Inflammatory macrophage (primary cell): ENCODE measurements around the gene IQCH.
A peak's percentile ranks its signal among the peaks of the same experiment; 100 is the strongest.
"Not testable (repeated sequence)": the region's sequence is repeated elsewhere in the genome, so short reads cannot be mapped to it uniquely, and the experiment has no call there.

Experiments used
- DNase-seq, 2 donors: peaks; one replicate each; pipeline ENCODE4 v3.0.0-alpha.2; 2020 to 2022

The IQCH gene

GRCh38 chr15:67453703-67454102, 199.1 kb downstream of the IQCH start:
- DNase-seq, result not testable (repeated sequence)

DNA sequence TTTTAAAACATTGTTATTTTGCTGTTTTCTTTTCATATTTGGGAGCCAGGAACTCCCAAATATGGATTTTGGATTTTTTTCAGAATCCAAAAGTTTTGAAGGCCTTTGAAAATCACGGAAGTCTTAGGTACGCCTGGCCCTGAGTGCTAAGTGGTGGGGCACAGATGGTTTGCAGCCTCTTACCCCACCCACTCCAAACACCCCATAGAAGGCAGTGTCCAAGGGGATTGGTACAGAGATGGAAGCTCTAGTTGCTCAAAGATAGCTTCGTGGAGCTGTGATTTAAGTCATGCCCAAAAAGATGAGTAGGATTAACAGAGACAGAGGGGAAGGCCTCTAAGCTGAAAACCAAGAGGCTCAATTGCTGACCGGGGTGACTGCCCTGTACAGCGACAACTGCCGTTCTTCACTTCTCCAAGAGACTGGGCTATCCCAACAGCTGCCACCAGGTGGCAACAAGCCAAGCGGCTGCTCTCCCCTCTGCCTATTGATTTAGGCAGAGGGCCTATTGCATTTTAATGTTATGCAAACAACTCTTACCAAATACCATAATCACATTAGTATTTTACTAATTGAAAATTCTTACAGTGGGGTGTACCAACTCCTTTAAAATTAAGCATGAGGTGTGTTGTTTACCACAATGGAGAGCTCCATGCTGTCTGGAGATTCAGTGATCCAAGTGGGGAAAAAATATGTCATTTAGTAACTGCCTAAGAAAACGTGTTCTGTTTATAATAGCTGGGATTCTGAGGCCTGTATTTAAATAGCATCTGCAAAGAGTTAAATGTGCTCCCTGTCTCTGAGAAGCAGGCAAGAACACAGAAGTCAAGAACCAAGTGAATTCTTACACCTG, 202.3 kb downstream of the IQCH start:
- DNase-seq, result peak; percentile 83 to 84

GRCh38 chr15:67458331-67459029, 203.9 kb downstream of the IQCH start:
- DNase-seq, result no peak

DNA sequence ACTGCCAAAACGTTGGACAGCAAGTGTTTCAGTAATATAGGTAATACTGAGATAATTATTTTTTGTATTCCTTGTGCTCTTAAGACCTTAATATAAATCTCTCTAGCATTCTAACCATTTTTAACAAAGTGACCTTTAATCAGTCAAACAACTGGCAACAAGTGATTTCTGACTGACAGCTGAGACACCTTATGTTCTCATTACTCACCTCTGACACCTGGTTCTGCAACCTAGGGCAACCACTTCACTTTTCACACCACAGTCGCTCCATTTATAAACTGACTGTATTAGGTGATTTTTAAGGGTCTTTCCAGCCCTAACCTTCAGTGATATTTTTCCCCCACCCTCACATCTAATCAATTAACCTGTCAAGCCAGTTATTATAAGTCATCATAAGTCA, 205.9 kb downstream of the IQCH start:
- no peak for DNase-seq

DNA sequence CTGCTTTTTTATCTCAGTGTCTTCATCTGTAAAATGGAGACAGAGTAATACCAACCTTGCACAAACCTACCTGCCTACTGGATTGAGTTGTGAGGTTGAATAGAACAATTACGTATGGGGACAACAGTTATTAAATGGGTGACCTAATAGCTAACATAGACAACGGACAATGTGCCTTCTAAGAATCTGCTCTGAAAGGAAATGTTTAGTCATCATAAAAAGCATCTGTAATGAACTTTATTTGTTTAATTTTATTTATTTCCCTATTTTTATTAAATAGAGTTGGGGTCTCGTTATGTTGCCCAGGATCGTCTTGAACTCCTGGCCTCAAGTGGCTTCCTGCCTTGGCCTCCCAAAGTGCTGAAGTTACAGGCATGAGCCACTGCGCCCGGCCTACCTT, 207.1 kb downstream of the IQCH start:
- no peak for DNase-seq

- DNase-seq, result no peak
Observed at GRCh38 chr15:67462875-67463274, 208.3 kb downstream of the IQCH start.

DNA sequence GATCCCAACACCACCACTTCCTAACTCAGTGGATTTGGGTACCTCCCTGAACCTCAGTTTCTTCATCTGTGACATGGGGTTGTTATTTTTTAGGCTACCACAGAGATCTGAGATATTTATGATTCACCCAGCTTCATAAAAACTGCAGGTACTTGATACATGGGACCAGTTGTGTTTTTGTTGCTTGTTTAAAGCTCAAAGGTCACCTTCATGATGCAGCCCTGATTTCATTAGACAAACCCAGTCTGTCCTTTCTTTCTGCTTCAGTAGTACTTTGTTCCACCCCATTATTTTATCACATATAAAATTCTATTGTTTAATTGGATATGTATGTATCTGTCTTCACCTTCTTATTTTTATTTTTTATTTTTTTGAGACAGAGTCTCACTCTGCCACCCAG, 208.9 kb downstream of the IQCH start:
- no peak for DNase-seq

DNA sequence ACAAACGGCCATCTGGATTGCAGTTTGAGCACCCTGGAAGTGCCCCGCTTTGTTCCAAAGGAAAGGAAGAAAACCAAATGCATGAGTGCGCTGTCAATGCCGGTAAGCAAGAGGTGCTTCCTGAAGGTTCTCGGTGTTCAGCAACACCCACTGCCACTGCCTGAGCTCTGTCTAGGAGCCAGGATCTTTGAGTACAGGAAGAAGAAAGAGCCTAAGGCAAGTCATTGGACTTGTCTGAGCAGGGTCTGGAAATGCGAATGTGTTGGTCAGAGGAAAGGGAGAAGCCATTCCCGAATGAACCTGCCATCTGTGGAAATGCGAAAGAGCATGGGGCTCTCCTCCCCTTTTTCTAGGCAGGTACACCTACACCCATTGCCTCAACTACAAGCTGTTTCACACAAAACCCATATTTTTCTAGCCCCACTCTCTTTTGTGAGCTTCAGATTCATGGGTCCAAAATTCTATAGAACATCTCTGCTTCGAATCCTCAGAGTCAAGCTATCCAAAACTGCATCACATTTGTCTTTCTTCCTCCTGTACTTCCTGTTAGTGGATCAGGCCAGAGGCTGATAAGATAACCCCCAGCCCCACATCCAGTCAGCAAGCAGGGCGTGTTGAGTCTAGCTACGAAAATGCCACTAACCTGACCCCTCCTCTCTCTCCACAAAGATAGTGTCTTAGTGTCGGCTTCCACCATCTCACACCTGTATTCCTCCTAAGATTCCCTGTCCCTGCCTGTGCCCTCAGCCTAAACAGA, 210.8 kb downstream of the IQCH start:
- DNase-seq, result no peak

DNA sequence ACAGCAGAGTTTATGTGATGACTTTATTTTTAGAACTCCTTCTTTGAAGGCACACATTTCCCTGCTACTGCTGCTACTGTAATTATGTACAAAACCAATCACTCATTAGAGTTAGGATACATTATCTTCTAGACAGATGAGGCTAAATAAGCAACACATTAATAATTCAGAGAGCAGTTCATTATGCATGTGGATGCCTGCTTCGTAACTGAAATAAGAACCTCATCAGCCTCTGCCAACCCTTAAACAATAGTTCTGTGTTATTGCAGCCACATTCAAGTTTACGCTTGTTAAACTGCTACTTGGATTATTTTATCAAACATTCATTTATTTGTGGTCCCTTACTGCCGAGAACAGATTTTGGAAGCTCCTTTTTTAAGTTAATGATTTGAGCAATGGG, 213.8 kb downstream of the IQCH start:
- DNase-seq, result no peak

DNA sequence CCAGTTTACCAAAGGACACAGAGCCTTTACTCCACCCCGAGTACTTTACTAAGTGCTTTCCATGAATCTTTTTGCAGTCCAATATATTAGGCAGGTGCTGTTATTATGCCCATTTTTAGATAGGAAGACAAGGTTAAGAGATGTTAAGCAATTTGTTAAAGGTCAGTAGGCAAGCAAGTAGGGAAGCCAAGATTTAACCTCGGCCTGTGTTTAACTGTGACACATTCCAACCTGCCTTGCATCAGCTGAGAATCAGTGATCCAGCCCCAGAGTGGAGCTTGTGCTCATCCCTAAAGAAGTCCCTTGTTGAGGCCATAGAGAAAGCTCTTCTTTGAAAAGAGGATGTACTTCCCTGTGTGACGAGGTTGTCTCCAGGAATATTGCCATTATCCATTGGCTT, 215.1 kb downstream of the IQCH start:
- no peak for DNase-seq

DNA sequence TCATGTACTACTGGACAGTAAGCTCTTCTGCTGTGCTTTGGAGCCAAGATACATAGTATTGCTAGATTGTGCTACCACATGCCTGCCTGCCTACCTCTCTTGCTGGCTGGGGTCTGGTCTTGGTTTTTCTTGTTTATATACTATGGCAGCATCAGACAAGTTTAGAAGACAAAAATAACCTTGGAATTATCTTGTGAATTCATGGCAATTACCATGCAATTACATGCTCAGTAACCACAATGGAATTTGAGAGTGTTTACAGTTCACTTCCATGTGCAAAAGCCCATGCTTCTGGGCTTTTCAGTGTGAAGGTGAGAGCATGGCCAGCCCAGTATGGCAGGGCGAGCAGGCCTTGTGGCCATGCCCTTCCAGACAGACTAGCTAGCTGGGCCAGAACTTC, 218.4 kb downstream of the IQCH start:
- DNase-seq, result no peak

GRCh38 chr15:67474405-67475110, 220.0 kb downstream of the IQCH start:
- DNase-seq, result no peak

DNA sequence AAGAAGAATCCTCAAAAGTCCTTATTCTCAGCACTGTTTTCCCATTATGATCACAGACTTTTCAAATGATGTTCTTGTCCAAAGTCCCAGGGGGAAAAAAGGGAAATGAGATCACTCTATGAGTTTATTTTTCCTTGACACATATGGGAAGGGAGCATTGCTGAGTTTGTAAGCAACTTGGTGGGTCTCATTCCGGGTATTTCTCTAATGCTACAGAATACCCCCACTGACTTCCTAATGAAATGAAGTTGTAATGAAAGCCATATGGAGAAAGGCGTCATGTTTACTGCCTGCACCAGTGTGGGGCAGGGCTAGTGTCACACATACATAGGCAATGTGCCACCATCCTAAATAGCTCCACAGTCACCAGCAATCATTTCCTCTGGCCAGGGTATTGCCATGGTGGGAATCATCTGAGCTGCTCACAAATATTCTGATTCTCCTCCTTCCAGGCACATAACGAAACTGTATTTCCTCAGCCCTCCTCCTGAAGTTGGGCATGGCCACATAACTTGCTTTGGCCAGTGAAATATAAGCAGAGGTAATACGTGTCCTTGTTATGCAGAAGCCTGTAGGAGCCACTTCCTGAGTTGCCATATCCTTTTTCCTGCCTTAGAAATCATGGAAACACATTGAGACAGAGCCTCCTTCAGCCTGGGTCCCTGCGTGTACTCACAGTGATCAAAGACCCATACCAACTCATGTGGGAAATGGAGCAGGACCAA, 225.4 kb downstream of the IQCH start:
- DNase-seq, result no peak

GRCh38 chr15:67480741-67481140, 226.2 kb downstream of the IQCH start:
- no peak for DNase-seq

GRCh38 chr15:67481680-67482079, 227.1 kb downstream of the IQCH start:
- no peak for DNase-seq

DNA sequence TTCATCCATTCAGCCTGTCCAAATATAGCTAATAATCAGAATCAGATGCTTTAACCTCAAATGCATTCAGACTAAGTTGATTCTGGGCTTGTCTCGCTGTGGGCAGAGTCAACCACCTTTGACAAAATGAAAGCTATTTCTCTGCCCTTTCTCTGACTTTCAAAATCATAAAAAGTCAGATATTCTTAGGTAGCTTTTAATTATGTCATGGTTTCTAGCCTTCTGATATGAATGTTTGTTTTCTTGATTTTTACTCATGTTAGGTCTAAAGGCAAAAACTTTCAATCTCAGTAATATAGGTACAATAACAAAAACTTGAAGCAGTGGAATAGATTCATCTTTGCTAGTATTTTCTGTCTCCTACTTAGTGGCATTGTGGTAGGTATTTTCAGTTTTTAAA, 241.0 kb downstream of the IQCH start:
- DNase-seq, result no peak

DNA sequence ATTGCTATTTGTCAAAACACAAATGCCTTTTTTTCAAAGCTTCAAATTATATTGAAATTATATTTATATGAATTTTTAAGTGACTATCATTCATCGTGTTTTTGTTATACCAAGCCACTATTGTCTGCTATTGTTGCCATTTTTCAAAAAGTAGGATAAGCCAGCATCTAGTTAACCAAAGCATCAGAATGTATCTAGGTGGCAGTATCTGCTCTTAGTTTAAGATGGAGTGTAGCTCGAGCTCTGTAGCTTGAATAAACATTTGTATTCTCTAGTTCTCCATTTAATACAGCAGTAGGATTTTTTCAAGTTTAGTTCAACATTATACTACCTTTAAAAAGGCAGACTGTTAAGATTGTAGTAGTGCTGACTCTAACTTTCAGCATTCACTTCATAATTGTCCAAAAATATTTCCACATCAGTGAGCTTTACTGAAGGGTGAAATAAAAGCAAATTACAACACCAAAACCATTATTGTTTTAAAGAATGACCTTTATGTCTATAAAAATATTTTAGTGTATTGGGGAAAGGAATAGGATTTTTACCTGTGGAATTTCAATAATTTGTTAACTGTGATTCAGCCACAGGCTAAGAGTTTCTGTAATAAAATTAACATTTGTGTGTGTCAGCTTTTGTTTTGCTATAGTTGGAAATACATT, 246.7 kb downstream of the IQCH start:
- peak; percentile 22 to 41 for DNase-seq

DNA sequence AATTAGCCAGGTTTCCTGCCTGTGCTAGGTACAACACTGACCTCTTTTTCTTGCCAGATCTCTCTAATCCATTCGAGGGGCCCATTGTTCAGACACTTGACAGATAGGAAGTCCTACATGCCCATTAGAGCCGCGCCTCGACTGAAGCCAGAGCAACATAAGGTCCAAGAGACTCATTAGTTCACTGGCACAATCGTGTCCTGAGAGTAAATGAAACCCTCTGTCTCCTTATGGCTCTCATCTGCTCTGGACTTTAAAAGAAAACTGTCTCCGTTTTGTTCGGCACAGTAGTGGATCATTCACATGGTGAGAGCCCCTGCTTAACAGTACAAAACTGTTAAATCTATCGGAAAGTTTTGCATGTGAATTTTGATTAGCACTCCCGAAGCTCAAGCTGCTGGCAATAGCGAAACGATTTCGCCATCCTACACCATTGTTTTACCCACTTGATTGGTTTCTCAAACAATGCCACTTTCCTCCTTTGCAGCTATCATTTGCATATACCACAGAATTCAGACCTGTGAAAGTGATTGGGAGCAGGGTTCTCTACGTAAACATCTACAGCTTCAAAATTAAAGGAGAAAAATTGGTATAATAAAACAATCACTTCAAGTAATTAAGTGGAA, 247.4 kb downstream of the IQCH start:
- no peak for DNase-seq

GRCh38 chr15:67504056-67504455, 249.5 kb downstream of the IQCH start:
- DNase-seq, result no peak

- DNase-seq, result no peak
Observed at GRCh38 chr15:67504796-67505195, 250.2 kb downstream of the IQCH start.
